GM23338 (cell line): ENCODE results near the gene DNAJC7. TPM values are rescaled to one million over a fixed set of nuclear protein-coding genes. Genes with fewer than 3 reads are reported as not detected.

Source experiments
- ATAC-seq: fragments of 200-7000 bp; cut with Tn5 transposase; 3 replicates; pipeline ENCODE4 v1.9.1; 2020
- DNase-seq: peaks from one replicate; pipeline ENCODE4 v3.0.0-alpha.2; 2015; ENCODE audit warnings: low spot score
- H2AFZ ChIP-seq: fragments of 200-600 bp; sonication (generic); 2 replicates; pipeline ENCODE4 v1.8.0; 2016; ENCODE audit warnings: antibody characterized with exemption, mild to moderate bottlenecking, moderate library complexity
- H3F3A ChIP-seq: fragments of 200-600 bp; sonication (generic); replicated peaks from 2 replicates; pipeline ENCODE4 v1.8.0; 2017; ENCODE audit warnings: antibody characterized with exemption, mixed run types, low read depth
- H3K27ac ChIP-seq: fragments of 200-600 bp; sonication (generic); 2 replicates; pipeline ENCODE4 v1.6.1; 2016; ENCODE audit warnings: low read depth
- H3K27me3 ChIP-seq: fragments of 200-600 bp; sonication (generic); 2 replicates; pipeline ENCODE4 v1.8.0; 2016; ENCODE audit warnings: mild to moderate bottlenecking, mixed run types, moderate library complexity; ENCODE audit not compliant: insufficient read depth
- H3K36me3 ChIP-seq: fragments of 200-600 bp; sonication (generic); 2 replicates; pipeline ENCODE4 v1.8.0; 2016; ENCODE audit warnings: mild to moderate bottlenecking; ENCODE audit not compliant: insufficient read depth
- H3K4me1 ChIP-seq: fragments of 200-600 bp; sonication (generic); 2 replicates; pipeline ENCODE4 v1.8.0; 2016; ENCODE audit warnings: mild to moderate bottlenecking, moderate library complexity; ENCODE audit not compliant: insufficient read depth
- H3K4me2 ChIP-seq: fragments of 200-600 bp; sonication (generic); 2 replicates; pipeline ENCODE4 v1.7.1; 2017; ENCODE audit warnings: mixed run types
- H3K4me3 ChIP-seq: fragments of 200-600 bp; sonication (generic); 2 replicates; pipeline ENCODE4 v1.6.1; 2016; ENCODE audit warnings: mixed run types
- H3K79me2 ChIP-seq: fragments of 200-600 bp; sonication (generic); replicated peaks from 2 replicates; pipeline ENCODE4 v1.8.0; 2017; ENCODE audit warnings: mild to moderate bottlenecking; ENCODE audit not compliant: insufficient read depth
- H3K9me2 ChIP-seq: fragments of 200-600 bp; sonication (generic); 2 replicates; pipeline ENCODE4 v1.8.0; 2017; ENCODE audit not compliant: insufficient read depth
- H4K20me1 ChIP-seq: fragments of 200-600 bp; sonication (generic); replicated peaks from 2 replicates; pipeline ENCODE4 v1.8.0; 2017; ENCODE audit warnings: mild to moderate bottlenecking; ENCODE audit not compliant: insufficient read depth
- H3K27ac Mint-ChIP-seq: 2 replicates; pipeline ENCODE4 v1.8.0; 2020; ENCODE audit warnings: inconsistent platforms, mild to moderate bottlenecking, moderate library complexity, mixed read lengths
- H3K27me3 Mint-ChIP-seq: 3 replicates; pipeline ENCODE4 v1.8.0; 2022; ENCODE audit warnings: low read depth, mild to moderate bottlenecking, moderate library complexity, mixed read lengths, inconsistent platforms; ENCODE audit not compliant: insufficient read depth, poor library complexity
- H3K36me3 Mint-ChIP-seq: 3 replicates; pipeline ENCODE4 v1.8.0; 2021; ENCODE audit warnings: low read depth, mild to moderate bottlenecking, inconsistent platforms, moderate library complexity, mixed read lengths
- H3K4me1 Mint-ChIP-seq: 3 replicates; pipeline ENCODE4 v1.8.0; 2020; ENCODE audit warnings: mild to moderate bottlenecking, inconsistent platforms, mixed read lengths
- H3K4me3 Mint-ChIP-seq: 3 replicates; pipeline ENCODE4 v1.8.0; 2021; ENCODE audit warnings: moderate library complexity, mild to moderate bottlenecking, inconsistent platforms, mixed read lengths
- H3K9me3 Mint-ChIP-seq: 3 replicates; pipeline ENCODE4 v1.8.0; 2020; ENCODE audit warnings: moderate library complexity, mild to moderate bottlenecking, inconsistent platforms, mixed read lengths
- CREB1 ChIP-seq: fragments of 250-450 bp; sonication (Bioruptor Pico); IDR thresholded peaks from 2 replicates; pipeline ENCODE4 v1.5.0; 2020; ENCODE audit warnings: low read depth, mild to moderate bottlenecking, moderate library complexity
- CTCF ChIP-seq, 2 experiments: fragments of 200-600 bp in 1 of 2; sonication (generic) in 1 of 2; conservative IDR thresholded peaks; 2 replicates each; pipeline versions ENCODE4 v1.5.1 to v1.6.1; 2016 to 2017; ENCODE audit warnings: antibody characterized with exemption in 2 of 2, low read depth in 2 of 2, mild to moderate bottlenecking in 2 of 2, moderate library complexity in 1 of 2
- ETS1 ChIP-seq: IDR thresholded peaks from 2 replicates; pipeline ENCODE4 v1.6.1; 2016; ENCODE audit warnings: antibody characterized with exemption
- EZH2 ChIP-seq: fragments of 200-600 bp; sonication (generic); IDR thresholded peaks from one replicate; pipeline ENCODE4 v1.8.0; 2017; ENCODE audit warnings: antibody characterized with exemption, mild to moderate bottlenecking, low read depth; ENCODE audit not compliant: unreplicated experiment
- EZH2phosphoT487 ChIP-seq: fragments of 200-600 bp; sonication (generic); IDR thresholded peaks from one replicate; pipeline ENCODE4 v1.8.1; 2018; ENCODE audit warnings: antibody characterized with exemption; ENCODE audit not compliant: unreplicated experiment
- JUNB ChIP-seq: IDR thresholded peaks from one replicate; pipeline ENCODE4 v1.6.1; 2016; ENCODE audit warnings: antibody characterized with exemption; ENCODE audit not compliant: unreplicated experiment
- NANOG ChIP-seq: IDR thresholded peaks from 2 replicates; pipeline ENCODE4 v1.6.1; 2016; ENCODE audit warnings: antibody characterized with exemption, borderline replicate concordance
- POLR2AphosphoS5 ChIP-seq: IDR thresholded peaks from 2 replicates; pipeline ENCODE4 v1.6.1; 2016; ENCODE audit warnings: antibody characterized with exemption, low read depth
- REST ChIP-seq: IDR thresholded peaks from one replicate; pipeline ENCODE4 v1.6.1; 2018; ENCODE audit warnings: antibody characterized with exemption; ENCODE audit not compliant: unreplicated experiment
- STAT1 ChIP-seq: IDR thresholded peaks from one replicate; pipeline ENCODE4 v1.6.1; 2016; ENCODE audit warnings: antibody characterized with exemption; ENCODE audit not compliant: unreplicated experiment
- ZNF114 ChIP-seq: fragments of 250-450 bp; sonication (Bioruptor Pico); IDR thresholded peaks from 2 replicates; pipeline ENCODE4 v1.5.0; 2020; ENCODE audit warnings: mild to moderate bottlenecking, moderate library complexity
- ZNF331 ChIP-seq: fragments of 250-450 bp; sonication (Bioruptor Pico); IDR thresholded peaks from 2 replicates; pipeline ENCODE4 v1.5.0; 2020; ENCODE audit warnings: low read depth, mild to moderate bottlenecking, moderate library complexity
- long read RNA-seq: library from polyadenylated mRNA; unstranded; transcript quantifications from one replicate; pipeline ENCODE4 v2.0.0, GENCODE V29; 2020; ENCODE audit not compliant: unreplicated experiment
- polyA plus RNA-seq: library from polyadenylated mRNA; unstranded; fragments of >200 nt; fragmentation: Nextera tagmentation; extraction: Ambion mirVana; gene quantifications from 2 replicates; pipeline ENCODE4 v1.2.1, GENCODE V29; 2016
- total RNA-seq: library from RNA; depleted of rRNA; stranded (reverse); fragments of >200 nt; shearing (Covaris generic); gene quantifications from 2 replicates; pipeline ENCODE4 v1.2.3, GENCODE V29; 2014; rRNA removed

Gene DNAJC7
- total RNA-seq = 119 and 139 TPM in 2 replicates
- polyA plus RNA-seq = 136 and 141 TPM in 2 replicates
- long read RNA-seq, transcript DNAJC7-203 (14 exons, 2,022 nt) = major isoform, 14 of 70 reads
- long read RNA-seq, partial matches to known transcripts = 36 of 70 reads
- long read RNA-seq, other reads (novel, unspliced or antisense) = 14 of 70 reads

- H3K9me3 Mint-ChIP-seq = peaks cover 2% of the 10 kb centered on the region; the same call in 1 of the 3 replicates
- Histone ChIP-seq H3K4me1 (peaks cover 30% of the 10 kb centered on the region), H3K27ac (peak within 1 kb of the TSS; percentile 98), H3K9me2 (peaks cover 9% of the 10 kb centered on the region), H3K79me2 (peaks cover 61% of the 10 kb centered on the region), H3K36me3 (peaks cover 1% of the 10 kb centered on the region), H3K4me3 (peak within 1 kb of the TSS; percentile 93), H3F3A (peaks cover 31% of the 10 kb centered on the region), H3K4me2 (peak within 1 kb of the TSS; percentile 83), H2AFZ (peak within 1 kb of the TSS; percentile 87), H4K20me1 (peaks cover 9% of the 10 kb centered on the region; the same call in 1 of the 2 replicates), H3K27me3 (no peaks in the 10 kb centered on the region)
- H3K4me1 Mint-ChIP-seq = peaks cover 44% of the 10 kb centered on the region
- peaks cover 34% of the 10 kb centered on the region for H3K36me3 Mint-ChIP-seq
- ATAC-seq = peak; percentile 86
- peaks cover 11% of the 10 kb centered on the region for H3K27me3 Mint-ChIP-seq
- H3K4me3 Mint-ChIP-seq = peak within 1 kb of the TSS; percentile 99
- DNase-seq = peak; percentile 97
- peak within 1 kb of the TSS; percentile 99 for H3K27ac Mint-ChIP-seq
- no peak for TF ChIP-seq NANOG
- no peak for TF ChIP-seq EZH2
- TF ChIP-seq ZNF331 = no peak
- TF ChIP-seq ZNF114 (CRISPR knock-in tag) = no peak
- no peak for TF ChIP-seq STAT1
- peak in 1 of 2 experiments; percentile 28; a peak in 2 of 4 replicates for TF ChIP-seq CTCF (conservative IDR thresholded peaks at IDR 0.05; ENCODE audit: low read depth in 2 of 2)
- no peak for TF ChIP-seq REST
- TF ChIP-seq JUNB = no peak
- TF ChIP-seq CREB1 (CRISPR knock-in tag) = peak; percentile 60
- TF ChIP-seq POLR2AphosphoS5 = peak; percentile 83
- no peak for TF ChIP-seq EZH2phosphoT487
- peak; percentile 82 for TF ChIP-seq ETS1
These were observed at the start of gene DNAJC7 for GRCh38 chr17:42016941-42017865. Gene DNAJC7, minus strand, starts transcription at chr17:42017439. Its CDS starts 23 bp downstream, at chr17:42017416.
